ENCODE data around the gene CDC14A.
A peak's percentile ranks its signal among the peaks of the same experiment; 100 is the strongest.
"Not testable (repeated sequence)": the region's sequence is repeated elsewhere in the genome, so short reads cannot be mapped to it uniquely, and the experiment has no call there.

CDC14A gene

GRCh38 chr1:100407390-100407789, 55.1 kb downstream of the CDC14A start:
- DNase-seq = not testable (repeated sequence)

- no peak for DNase-seq
These were observed 58.7 kb downstream of the CDC14A start for GRCh38 chr1:100411019-100411418.

- no peak for DNase-seq
These were observed 59.3 kb downstream of the CDC14A start for GRCh38 chr1:100411574-100411973.

GRCh38 chr1:100413035-100413434, 60.7 kb downstream of the CDC14A start:
- no peak for DNase-seq

GRCh38 chr1:100414693-100415497, 62.6 kb downstream of the CDC14A start:
- DNase-seq = no peak

- DNase-seq = no peak
These were observed 63.1 kb downstream of the CDC14A start for GRCh38 chr1:100415498-100415778.

GRCh38 chr1:100419072-100419471, 66.8 kb downstream of the CDC14A start:
- DNase-seq = no peak

- no peak for DNase-seq
These were observed 69.8 kb downstream of the CDC14A start for GRCh38 chr1:100422065-100422464.

GRCh38 chr1:100423832-100424337, 71.6 kb downstream of the CDC14A start:
- DNase-seq = no peak

- DNase-seq = no peak
These were observed 75.9 kb downstream of the CDC14A start for GRCh38 chr1:100428160-100428559.

GRCh38 chr1:100430325-100430756, 78.0 kb downstream of the CDC14A start:
- no peak for DNase-seq

GRCh38 chr1:100431954-100432353, 79.6 kb downstream of the CDC14A start:
- no peak for DNase-seq

- no peak for DNase-seq
These were observed 81.3 kb downstream of the CDC14A start for GRCh38 chr1:100433563-100433962.

GRCh38 chr1:100434831-100435230, 82.5 kb downstream of the CDC14A start:
- DNase-seq = no peak

- no peak for DNase-seq
These were observed 86.1 kb downstream of the CDC14A start for GRCh38 chr1:100438375-100438774.

- no peak for DNase-seq
These were observed 86.5 kb downstream of the CDC14A start for GRCh38 chr1:100438789-100439188.

- DNase-seq = peak; percentile 61
These were observed 87.9 kb downstream of the CDC14A start for GRCh38 chr1:100440075-100440809.

GRCh38 chr1:100441146-100441545, 88.8 kb downstream of the CDC14A start:
- no peak for DNase-seq

- DNase-seq = no peak
These were observed 89.3 kb downstream of the CDC14A start for GRCh38 chr1:100441651-100442050.

GRCh38 chr1:100443811-100444571, 91.7 kb downstream of the CDC14A start:
- DNase-seq = no peak

GRCh38 chr1:100445565-100445964, 93.3 kb downstream of the CDC14A start:
- no peak for DNase-seq

GRCh38 chr1:100448366-100448765, 96.1 kb downstream of the CDC14A start:
- no peak for DNase-seq

GRCh38 chr1:100449477-100449876, 97.2 kb downstream of the CDC14A start:
- no peak for DNase-seq

- DNase-seq = no peak
These were observed 100.3 kb downstream of the CDC14A start for GRCh38 chr1:100452641-100453040.

Data from stimulated activated CD4-positive, alpha-beta T cell treated with anti-CD3 and anti-CD28 coated beads, Interleukin-12 subunit alpha, Interleukin-12 subunit beta, amount 100 ng/mL, for 4 hours (primary cell).